HG03060 (cell line): Measurements from ENCODE around the gene CCDC150.
A peak's percentile ranks its signal among the peaks of the same experiment; 100 is the strongest.
"Not testable (repeated sequence)": the region's sequence is repeated elsewhere in the genome, so short reads cannot be mapped to it uniquely, and the experiment has no call there.

Experiments used
- ATAC-seq: cut with Tn5 transposase; IDR thresholded peaks from one replicate; pipeline ENCODE4 v1.9.1; 2021; ENCODE audit warnings: low read depth, moderate number of reproducible peaks; ENCODE audit not compliant: unreplicated experiment

The CCDC150 gene

GRCh38 chr2:196639180-196640030 is at the start of gene CCDC150:
CCDC150 (plus strand) TSS chr2:196639715; CDS start chr2:196639767, 52 bp downstream.
- peak; percentile 99 for ATAC-seq

GRCh38 chr2:196590286-196590685 is 49.2 kb upstream of the CCDC150 start:
- ATAC-seq: no peak

DNA sequence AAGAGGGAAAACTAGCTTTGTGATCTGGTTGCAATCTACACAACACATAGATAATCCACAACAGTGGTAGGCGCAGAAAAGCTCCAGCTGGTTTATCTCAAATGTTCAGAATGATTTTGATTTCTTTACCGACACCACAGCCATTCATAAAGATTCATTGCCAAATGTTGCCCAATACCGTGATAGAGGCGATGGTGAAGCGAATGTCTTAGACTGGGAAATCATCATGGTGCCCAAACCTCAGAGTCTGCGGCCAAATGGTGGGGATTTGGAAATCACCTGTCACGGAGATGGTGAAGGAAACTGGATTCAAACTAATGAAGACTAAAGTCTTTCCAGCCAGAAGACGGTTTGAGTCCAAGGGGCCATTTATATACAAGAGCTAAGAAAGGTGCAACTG is 48.5 kb upstream of the CCDC150 start:
- no peak for ATAC-seq

DNA sequence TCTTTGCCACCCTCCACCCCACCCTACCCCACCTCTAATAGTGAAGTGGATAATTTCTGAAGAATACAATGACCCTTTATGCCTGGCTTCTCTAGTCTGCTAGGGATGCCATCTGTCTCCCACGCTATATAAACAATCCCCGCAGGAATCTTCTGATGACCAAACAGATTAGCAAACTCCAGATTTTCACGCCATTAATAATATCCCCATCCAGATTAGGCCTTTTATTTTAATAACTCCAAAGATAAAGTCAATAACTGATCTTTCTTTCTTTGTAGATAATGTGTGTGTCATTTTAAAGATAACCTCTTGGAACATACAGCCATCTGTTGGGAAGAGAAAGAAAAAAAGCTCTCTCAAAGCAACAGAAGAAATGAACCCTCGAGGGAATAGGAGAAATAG is 47.9 kb upstream of the CCDC150 start:
- no peak for ATAC-seq

DNA sequence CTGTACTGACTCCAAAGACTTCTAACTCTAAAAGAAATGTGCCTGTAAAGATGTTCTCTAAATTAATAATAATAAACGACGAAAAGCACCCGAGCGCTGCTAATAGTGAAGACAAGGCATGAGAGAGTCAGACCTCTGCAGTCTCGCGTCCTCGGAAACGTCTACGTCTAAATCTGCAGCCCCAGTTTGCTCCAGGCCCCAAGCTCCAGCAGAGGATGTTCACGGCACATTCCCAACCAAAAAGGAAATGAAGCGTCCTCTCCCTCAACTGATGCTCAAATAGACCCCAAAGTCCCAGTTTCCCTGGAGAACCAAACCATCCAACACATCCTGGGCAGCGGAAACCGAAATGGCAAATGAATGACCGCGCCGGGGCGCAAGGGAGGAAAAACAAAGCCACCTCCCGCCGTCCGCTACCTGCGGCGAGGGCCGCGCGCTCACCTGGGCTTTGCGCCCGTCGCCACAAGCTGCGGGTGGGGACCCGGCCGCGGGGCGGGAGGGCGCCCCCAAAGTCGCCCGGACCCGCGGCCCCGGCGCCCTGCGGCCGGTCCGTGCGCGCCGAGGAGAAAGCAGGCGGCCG is 47.1 kb upstream of the CCDC150 start:
- no peak for ATAC-seq

DNA sequence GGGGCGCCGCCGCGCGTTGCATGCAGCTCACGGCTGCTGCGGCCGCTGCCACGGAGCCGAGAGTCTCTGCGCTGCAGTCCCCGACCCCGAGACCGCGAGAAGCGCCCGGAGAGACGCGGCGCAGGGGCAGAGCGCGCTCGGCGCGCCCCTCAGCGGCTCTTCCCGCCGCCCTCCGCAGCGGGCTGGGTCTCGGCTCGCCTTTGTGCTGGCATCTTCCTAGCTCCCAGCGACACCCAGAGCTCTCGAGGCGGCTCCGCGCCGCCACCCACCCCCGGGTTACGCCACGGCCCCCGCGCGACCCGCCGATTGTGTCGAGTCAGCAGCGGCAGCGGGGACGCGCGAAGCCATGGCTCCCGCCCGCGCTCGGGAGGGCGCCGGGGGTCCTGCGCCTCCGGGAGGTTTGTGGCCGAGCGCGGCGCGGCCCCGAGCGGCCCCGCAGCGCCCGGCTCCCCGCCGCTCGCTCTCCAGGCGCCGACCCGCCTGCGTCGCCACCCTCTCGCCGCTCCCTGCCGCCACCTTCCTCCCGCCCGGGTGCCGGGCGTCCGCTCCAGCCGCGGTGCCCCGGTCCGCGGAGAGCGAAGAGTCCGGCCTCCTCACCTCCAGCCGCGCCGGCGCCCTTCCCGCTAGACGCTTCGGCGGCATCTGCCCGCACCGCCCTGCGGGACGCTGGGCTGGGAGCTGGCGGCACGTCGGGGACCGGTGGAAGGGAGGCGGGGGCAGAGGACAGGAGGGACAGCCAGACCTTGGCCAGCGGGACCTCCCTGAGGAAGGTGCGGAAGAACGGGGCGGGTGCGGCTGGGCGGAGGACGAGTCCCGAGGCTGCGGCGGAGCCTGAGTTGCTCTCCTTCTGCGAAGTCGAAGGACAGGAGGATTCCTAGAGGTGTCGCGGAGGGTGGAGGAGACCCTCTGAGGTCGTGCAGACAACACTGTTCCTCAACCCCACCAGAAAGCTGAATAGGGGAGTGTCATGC is 46.3 kb upstream of the CCDC150 start, which contains the start of gene HECW2:
Gene HECW2, minus strand, starts transcription at position 644 of the 971 bp plus-strand sequence.
- ATAC-seq: no peak

DNA sequence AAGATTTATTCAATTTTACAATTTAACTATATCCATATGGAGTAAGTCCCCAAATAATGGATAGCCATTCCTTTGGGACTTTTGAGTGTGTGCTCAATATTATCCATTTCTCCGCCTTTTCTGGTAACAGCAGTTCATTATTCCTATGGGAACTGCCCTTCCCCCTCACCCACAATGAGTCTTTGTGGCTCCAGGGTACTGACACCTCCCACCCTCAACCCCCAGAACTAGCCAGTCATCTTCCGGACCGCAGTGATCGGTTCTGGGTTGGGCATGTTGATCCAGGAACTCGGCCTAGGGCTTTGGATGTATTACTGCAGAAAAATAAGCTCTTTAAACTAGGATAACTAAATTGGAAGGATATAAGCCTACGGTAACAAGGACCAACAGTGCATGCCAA is 45.4 kb upstream of the CCDC150 start:
- ATAC-seq: no peak

DNA sequence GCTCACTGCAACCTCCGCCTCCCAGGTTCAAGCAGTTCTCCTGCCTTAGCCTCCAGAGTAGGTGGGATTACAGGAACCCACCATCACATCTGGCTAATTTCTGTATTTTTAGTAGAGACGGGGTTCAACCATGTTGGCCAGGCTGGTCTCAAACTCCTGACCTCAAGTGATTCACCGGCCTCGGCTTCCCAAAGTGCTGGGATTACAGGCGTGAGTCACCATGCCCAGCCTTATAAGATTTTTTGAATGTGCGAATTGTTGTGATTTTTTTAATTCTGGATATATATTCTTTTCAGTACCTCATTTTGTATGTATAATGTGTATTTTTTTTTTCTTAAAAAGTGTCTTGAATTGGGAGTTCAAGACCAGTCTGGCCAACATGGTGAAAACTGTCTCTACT is 42.0 kb upstream of the CCDC150 start:
- no peak for ATAC-seq

- no peak for ATAC-seq
Observed at GRCh38 chr2:196598412-196598811, 41.1 kb upstream of the CCDC150 start.

GRCh38 chr2:196598846-196599245 is 40.7 kb upstream of the CCDC150 start:
- no peak for ATAC-seq

DNA sequence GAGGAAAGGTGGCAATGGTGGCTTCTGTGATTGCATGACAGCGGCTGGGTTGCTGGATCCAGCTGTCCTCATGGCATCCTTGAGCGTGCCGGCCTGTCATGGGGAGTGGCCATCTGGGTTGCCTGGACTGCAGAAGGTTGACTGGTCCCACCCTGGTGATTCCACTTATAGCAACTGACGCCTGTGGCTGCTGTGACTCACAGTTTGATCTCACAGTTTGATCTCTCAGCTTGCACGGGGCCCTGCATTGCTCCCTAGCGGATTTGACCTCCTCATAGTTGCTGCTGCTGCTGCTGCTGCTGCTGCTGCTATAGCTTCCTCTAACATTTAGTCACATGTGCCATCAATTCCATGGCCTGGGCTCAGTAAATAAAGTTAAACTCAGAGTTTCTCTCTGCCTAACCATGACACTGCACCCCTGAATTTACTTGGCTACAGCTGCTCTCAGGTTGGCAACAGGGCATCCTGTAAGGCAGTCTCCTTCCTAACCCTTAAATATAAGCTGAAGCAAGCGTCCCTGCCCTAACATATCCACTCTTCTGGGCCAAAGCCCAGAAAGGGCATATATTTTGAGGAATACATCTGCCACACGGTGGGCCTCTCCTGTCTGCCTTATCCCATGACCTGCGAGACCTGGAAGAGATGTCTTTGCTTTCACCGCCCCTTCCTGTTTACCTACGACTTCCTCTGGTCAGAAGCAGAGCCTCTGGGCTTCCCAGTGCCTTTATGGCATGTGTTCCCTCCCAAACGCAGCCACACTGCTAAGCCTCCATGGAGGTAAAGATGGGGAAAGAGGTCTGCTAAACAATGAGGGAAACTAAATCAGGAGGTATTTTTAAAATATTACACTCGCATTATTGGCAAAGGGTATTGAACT is 37.8 kb upstream of the CCDC150 start:
- ATAC-seq: no peak

GRCh38 chr2:196604196-196604595 is 35.3 kb upstream of the CCDC150 start:
- no peak for ATAC-seq

GRCh38 chr2:196606516-196606915 is 33.0 kb upstream of the CCDC150 start:
- ATAC-seq: no peak

DNA sequence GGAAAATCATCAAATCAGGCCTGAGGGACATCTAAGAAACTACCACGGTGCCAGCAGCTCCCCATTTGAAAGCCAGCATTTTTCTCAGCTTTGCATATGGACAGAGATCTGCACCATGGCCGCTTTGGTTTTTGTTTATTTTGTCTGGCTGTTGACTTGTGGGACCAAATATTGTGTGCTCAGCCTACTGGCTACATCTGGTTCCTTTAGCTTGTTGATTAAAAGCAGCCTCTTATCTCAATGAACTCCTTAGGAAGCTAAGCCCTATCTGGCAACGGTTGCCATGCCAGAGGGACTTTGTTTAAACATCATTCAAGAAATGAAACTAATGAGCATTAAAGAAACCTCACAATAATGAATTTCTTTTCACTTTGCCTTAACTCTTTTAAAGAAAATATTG is 32.4 kb upstream of the CCDC150 start:
- no peak for ATAC-seq

GRCh38 chr2:196607896-196608295 is 31.6 kb upstream of the CCDC150 start:
- not testable (repeated sequence) for ATAC-seq

DNA sequence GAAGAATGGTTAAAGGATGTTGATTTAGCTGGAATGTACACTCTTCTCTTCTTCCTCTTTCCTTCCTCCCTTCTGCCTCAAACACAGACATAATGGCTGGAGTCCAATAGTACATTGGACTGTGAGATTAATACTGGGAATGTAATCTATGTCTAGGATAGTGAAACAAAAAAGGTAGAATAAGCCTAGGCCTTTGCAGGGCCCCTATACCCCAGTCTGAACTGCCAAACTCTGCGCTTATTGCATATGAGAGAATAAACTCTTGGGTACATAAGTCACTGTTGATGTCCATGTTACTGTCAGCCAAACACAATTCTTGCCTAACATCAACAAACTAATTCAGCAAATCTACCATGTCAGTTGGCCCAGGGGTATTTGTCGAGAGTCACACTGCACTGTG is 29.7 kb upstream of the CCDC150 start:
- no peak for ATAC-seq

DNA sequence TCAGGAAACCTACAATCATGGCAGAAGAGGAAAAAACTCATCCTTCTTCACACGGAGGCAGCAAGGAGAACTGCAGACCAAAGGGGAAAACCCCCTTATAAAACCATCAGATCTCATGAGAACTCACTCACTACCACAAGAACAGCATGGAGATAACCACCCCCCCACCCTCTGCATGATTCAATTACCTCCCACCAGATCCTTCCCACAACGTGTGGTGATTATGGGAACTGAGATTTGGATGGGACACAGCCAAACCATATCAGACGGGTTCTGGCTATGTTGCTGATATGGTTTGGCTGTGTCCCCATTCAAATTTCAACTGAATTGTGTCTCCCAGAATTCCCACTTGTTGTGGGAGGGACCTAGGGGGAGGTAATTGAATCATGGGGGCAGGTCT is 28.7 kb upstream of the CCDC150 start:
- no peak for ATAC-seq

DNA sequence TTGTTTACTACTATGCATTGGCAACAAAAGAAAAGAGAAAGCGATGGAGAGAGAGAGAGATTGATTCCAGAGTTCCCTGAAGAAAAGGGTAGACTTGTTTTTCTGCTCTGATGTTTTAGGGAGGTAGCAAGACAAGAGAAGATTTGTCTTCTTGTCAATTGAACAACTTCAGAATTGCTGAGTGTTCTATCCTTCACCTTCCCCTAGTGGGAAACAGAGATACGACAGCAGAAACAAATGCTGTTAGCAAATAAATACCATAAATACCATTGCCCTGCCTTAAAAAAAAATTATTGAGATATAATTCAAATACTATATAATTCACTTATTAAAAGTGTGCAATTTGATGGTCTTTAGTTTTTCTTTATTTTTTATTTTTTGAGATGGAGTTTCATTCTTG is 26.2 kb upstream of the CCDC150 start:
- ATAC-seq: no peak

DNA sequence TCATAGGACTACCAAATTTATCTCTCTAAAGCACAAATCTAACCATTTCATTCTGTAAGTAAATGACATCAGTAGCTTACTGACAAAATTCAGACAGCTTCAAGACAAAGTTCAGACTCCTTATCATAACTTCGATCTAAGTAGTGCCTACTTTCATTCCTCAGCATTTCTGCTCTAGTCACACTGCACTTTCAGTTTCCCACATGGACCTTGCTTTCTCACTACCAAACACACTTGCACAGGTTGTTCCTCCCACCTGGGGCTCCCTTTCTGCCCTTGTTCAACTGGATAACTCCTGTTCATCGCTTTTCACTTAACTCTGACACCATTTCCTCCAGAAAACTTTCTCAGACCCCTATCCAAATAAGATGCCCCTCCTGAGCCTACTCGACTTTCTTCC is 22.1 kb upstream of the CCDC150 start:
- no peak for ATAC-seq

DNA sequence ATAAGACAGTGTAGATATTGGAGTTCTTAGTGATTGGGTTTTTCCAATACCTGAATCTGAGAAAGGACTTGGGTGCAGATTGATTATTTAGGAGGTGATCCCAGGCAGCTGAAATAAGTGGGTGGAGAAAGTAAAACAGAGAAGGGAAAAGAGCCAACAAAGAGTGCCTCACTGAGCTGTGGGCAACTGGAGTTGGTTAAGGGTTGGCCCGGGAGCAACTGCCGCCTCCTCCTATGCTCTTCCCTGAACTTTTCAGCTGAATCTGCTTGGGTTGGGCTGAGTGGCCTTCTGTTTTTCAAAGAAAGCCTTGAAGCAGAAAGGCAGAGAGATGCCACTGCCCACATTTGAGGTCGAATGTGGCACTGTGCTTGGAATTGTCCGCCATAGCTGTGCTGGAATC is 20.9 kb upstream of the CCDC150 start:
- no peak for ATAC-seq
